PC-9 (cell line): ENCODE data around the gene F13B. TPM values are rescaled to one million over a fixed set of nuclear protein-coding genes. Genes with fewer than 3 reads are reported as not detected.
A peak's percentile ranks its signal among the peaks of the same experiment; 100 is the strongest.

ENCODE experiments used
- BruUV-seq: library from RNA; stranded (reverse); fragments of 400-500 nt; replicated peaks from 2 replicates; lab custom pipeline; 2021; lab: Mats Ljungman, UMichigan
- CTCF ChIA-PET: fragments of 300-600 bp; sonication (Branson Sonifier 250); formaldehyde crosslinking; loops from one replicate; lab custom pipeline; 2022; ENCODE audit warnings: antibody characterized with exemption; lab: Charles Lee
- POLR2A ChIA-PET: fragments of 300-600 bp; sonication (Branson Sonifier 250); formaldehyde crosslinking; loops from one replicate; lab custom pipeline; 2022; ENCODE audit warnings: antibody characterized with exemption; ENCODE audit not compliant: unreplicated experiment; lab: Charles Lee
- DNase-seq, 2 experiments: peaks; one replicate each; pipeline versions ENCODE4 v3.0.0 to v3.0.0-alpha.2; 2015 to 2022; ENCODE audit warnings: mixed read lengths in 1 of 2
- H2AFZ ChIP-seq: fragments of 200-600 bp; sonication (generic); 2 replicates; pipeline ENCODE4 v1.8.1; 2017; ENCODE audit warnings: antibody characterized with exemption
- H3F3A ChIP-seq: fragments of 200-600 bp; sonication (generic); 2 replicates; pipeline ENCODE4 v1.8.1; 2017; ENCODE audit warnings: antibody characterized with exemption, mild to moderate bottlenecking, low read depth; ENCODE audit not compliant: insufficient read depth
- H3K27ac ChIP-seq: fragments of 200-600 bp; sonication (generic); 2 replicates; pipeline ENCODE4 v1.6.1; 2016; ENCODE audit warnings: mixed run types
- H3K27me3 ChIP-seq: fragments of 200-600 bp; sonication (generic); 2 replicates; pipeline ENCODE4 v1.6.1; 2016; ENCODE audit warnings: low read depth, mixed run types; ENCODE audit not compliant: insufficient read depth
- H3K36me3 ChIP-seq: fragments of 200-600 bp; sonication (generic); 2 replicates; pipeline ENCODE4 v1.6.1; 2016; ENCODE audit warnings: low read depth, mixed run types
- H3K4me1 ChIP-seq: fragments of 200-600 bp; sonication (generic); replicated peaks from 2 replicates; pipeline ENCODE4 v1.6.1; 2016; ENCODE audit warnings: mixed run types; ENCODE audit not compliant: insufficient read depth
- H3K4me2 ChIP-seq: fragments of 200-600 bp; sonication (generic); 2 replicates; pipeline ENCODE4 v1.6.1; 2017; ENCODE audit warnings: mixed run types
- H3K4me3 ChIP-seq: fragments of 200-600 bp; sonication (generic); 2 replicates; pipeline ENCODE4 v1.6.1; 2016; ENCODE audit warnings: mixed run types
- H3K79me2 ChIP-seq: fragments of 200-600 bp; sonication (generic); 2 replicates; pipeline ENCODE4 v1.6.1; 2017; ENCODE audit warnings: low read depth, mixed run types
- H3K9me2 ChIP-seq: fragments of 200-600 bp; sonication (generic); 2 replicates; pipeline ENCODE4 v1.8.1; 2017; ENCODE audit warnings: mild to moderate bottlenecking; ENCODE audit not compliant: insufficient read depth
- H3K9me3 ChIP-seq: fragments of 200-600 bp; sonication (generic); 2 replicates; pipeline ENCODE4 v1.8.1; 2016; ENCODE audit warnings: low read depth; ENCODE audit not compliant: insufficient read depth
- H4K20me1 ChIP-seq: fragments of 200-600 bp; sonication (generic); 2 replicates; pipeline ENCODE4 v1.8.1; 2017; ENCODE audit not compliant: insufficient read depth
- EZH2 ChIP-seq: fragments of 200-600 bp; sonication (generic); IDR thresholded peaks from 2 replicates; pipeline ENCODE4 v1.8.0; 2017; ENCODE audit warnings: antibody characterized with exemption, low read depth
- intact Hi-C: fragments of 100-400 bp; cut with micrococcal nuclease; formaldehyde crosslinking; loops from one replicate; pipeline ENCODE4 v1.10.0; 2022; ENCODE audit not compliant: unreplicated experiment
- total RNA-seq: library from RNA; stranded (reverse); gene quantifications from 2 replicates; pipeline ENCODE4 v1.2.3, GENCODE V29; 2021
- TF ChIP-seq, protein P1 (sequence below): fragments of 200-600 bp; sonication (generic); conservative IDR thresholded peaks from 2 replicates; pipeline ENCODE4 v1.6.1; 2017; ENCODE audit warnings: mixed run types, antibody characterized with exemption, mild to moderate bottlenecking, moderate library complexity

The F13B gene
- total RNA-seq, 1 experiment from 2014 or later = not detected

- H3K79me2 ChIP-seq = no peaks in the 10 kb centered on the region
- CTCF ChIA-PET = interaction anchor here (0.6 kb wide), 1 partner anchor 11 kb away, joined by 3 read pairs; no protein-coding TSS in a partner anchor
- intact Hi-C loops = no loop called here
- DNase-seq = no peak
- no peaks in the 10 kb centered on the region for H3K36me3 ChIP-seq
- POLR2A ChIA-PET = no interaction called here
- no peaks in the 10 kb centered on the region for H3K4me1 ChIP-seq
- no peaks in the 10 kb centered on the region for H3K27me3 ChIP-seq
- H2AFZ ChIP-seq = no peak overlapping the region
- BruUV-seq = no TSS peak
- no peak overlapping the region for H3K27ac ChIP-seq
- TF ChIP-seq EZH2 = no peak
- TF ChIP-seq, protein P1, sequence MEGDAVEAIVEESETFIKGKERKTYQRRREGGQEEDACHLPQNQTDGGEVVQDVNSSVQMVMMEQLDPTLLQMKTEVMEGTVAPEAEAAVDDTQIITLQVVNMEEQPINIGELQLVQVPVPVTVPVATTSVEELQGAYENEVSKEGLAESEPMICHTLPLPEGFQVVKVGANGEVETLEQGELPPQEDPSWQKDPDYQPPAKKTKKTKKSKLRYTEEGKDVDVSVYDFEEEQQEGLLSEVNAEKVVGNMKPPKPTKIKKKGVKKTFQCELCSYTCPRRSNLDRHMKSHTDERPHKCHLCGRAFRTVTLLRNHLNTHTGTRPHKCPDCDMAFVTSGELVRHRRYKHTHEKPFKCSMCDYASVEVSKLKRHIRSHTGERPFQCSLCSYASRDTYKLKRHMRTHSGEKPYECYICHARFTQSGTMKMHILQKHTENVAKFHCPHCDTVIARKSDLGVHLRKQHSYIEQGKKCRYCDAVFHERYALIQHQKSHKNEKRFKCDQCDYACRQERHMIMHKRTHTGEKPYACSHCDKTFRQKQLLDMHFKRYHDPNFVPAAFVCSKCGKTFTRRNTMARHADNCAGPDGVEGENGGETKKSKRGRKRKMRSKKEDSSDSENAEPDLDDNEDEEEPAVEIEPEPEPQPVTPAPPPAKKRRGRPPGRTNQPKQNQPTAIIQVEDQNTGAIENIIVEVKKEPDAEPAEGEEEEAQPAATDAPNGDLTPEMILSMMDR = no peak
- H3K4me2 ChIP-seq = no peak overlapping the region
- no peaks in the 10 kb centered on the region for H3K9me2 ChIP-seq
- H3K4me3 ChIP-seq = no peak overlapping the region
- H4K20me1 ChIP-seq = no peaks in the 10 kb centered on the region
- H3K9me3 ChIP-seq = no peaks in the 10 kb centered on the region
- no peaks in the 10 kb centered on the region for H3F3A ChIP-seq
Observed at GRCh38 chr1:197049100-197049499, 18.0 kb downstream of the F13B start.

GRCh38 chr1:197042676-197043341, 24.3 kb downstream of the F13B start:
- POLR2A ChIA-PET = no interaction called here
- Histone ChIP-seq H3K27ac (no peak overlapping the region), H3F3A (no peaks in the 10 kb centered on the region), H3K36me3 (no peaks in the 10 kb centered on the region), H3K9me3 (no peaks in the 10 kb centered on the region), H3K79me2 (no peaks in the 10 kb centered on the region), H2AFZ (no peak overlapping the region), H3K4me3 (no peak overlapping the region), H4K20me1 (no peaks in the 10 kb centered on the region; the same call in 1 of the 2 replicates), H3K9me2 (0 out of 2 replicates have a peak, but pooled peaks cover 4% of the 10 kb centered on the region), H3K27me3 (no peaks in the 10 kb centered on the region), H3K4me1 (no peaks in the 10 kb centered on the region), H3K4me2 (no peak overlapping the region)
- TF ChIP-seq, protein P1 = no peak
- TF ChIP-seq EZH2 = no peak
- no peak for DNase-seq
- CTCF ChIA-PET = no interaction called here
- intact Hi-C loops = no loop called here
- BruUV-seq = no TSS peak

DNA sequence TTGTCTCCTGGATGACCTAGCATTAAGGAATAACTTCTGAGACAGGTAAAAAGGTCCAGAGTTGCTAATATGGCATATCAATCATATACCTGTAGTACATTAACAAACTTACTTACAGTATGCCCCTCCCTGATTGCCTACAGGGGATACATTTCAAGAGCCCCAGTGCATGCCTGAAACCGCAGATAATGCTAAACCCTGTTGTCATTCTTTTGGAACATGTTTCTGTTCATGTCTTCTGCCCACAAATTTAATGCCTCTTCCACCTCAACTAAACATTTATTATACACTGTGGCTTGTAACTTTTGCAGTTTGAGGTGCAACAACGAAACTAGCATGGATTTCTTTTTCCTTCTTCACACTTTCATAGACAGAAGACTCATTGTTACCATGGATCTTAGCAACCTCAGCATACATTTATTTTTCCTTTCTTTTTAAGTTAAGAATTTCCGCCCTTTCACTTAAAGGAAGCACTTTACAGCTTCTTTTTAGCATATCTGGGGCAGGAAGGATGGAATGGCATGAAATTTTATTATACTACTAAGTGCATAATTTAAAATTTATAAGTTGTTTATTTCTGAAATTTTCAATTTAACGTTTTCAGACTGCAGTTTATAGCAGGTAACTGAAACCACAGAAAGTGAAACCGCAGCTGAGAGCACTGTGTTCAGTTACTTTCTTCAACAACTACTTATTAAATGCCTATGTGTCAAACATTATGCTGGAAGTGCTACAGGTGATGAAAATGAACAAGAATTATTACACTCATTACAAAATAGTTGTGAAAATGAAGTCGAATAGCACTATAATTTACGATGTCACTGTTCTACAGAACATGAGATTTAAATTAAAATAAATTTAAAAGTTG, 25.3 kb downstream of the F13B start:
- no peak for DNase-seq
- H3K27me3 ChIP-seq = no peaks in the 10 kb centered on the region
- intact Hi-C loops = no loop called here
- H3K79me2 ChIP-seq = no peaks in the 10 kb centered on the region
- H4K20me1 ChIP-seq = no peaks in the 10 kb centered on the region; the same call in 1 of the 2 replicates
- no peak overlapping the region for H3K4me3 ChIP-seq
- no TSS peak for BruUV-seq
- H3K4me1 ChIP-seq = no peaks in the 10 kb centered on the region
- ChIA-PET POLR2A (no interaction called here), CTCF (no interaction called here)
- H3K27ac ChIP-seq = no peak overlapping the region
- TF ChIP-seq, protein P1 = no peak
- TF ChIP-seq EZH2 = no peak
- H3K9me2 ChIP-seq = 0 out of 2 replicates have a peak, but pooled peaks cover 4% of the 10 kb centered on the region
- H2AFZ ChIP-seq = peak overlapping the region; percentile 55; the same call in 1 of the 2 replicates
- H3K4me2 ChIP-seq = no peak overlapping the region
- no peaks in the 10 kb centered on the region for H3K36me3 ChIP-seq
- H3F3A ChIP-seq = no peaks in the 10 kb centered on the region
- H3K9me3 ChIP-seq = no peaks in the 10 kb centered on the region; the same call in 1 of the 2 replicates
